Measurements from ENCODE around the gene RNF144A. TPM values are rescaled to one million over a fixed set of nuclear protein-coding genes. Genes with fewer than 3 reads are reported as not detected.
A peak's percentile ranks its signal among the peaks of the same experiment; 100 is the strongest.

RNF144A gene
- total and polyA plus RNA-seq, 10 of the 15 experiments (the other 5 are each of a cell fraction or from before 2014, with no cell fraction given) = 0.02 to 12.1 (median 0.48) TPM; not detected in 1

GRCh38 chr2:6917071-6917760 is at the start of gene RNF144A (continued):
- TF ChIP-seq TCF3 (IDR thresholded peaks at IDR 0.05; ENCODE audit: borderline replicate concordance, insufficient read depth, low read depth, low read length) (no peak), CHD4 (IDR thresholded peaks at IDR 0.05) (no peak), NRF1 (conservative IDR thresholded peaks at IDR 0.05; ENCODE audit: low read depth, low read length) (no peak), SIX5 (IDR thresholded peaks at IDR 0.05; ENCODE audit: low read depth, low read length, severe bottlenecking) (no peak), SRF (IDR thresholded peaks at IDR 0.05; ENCODE audit: low read depth in 2 of 2, low read length in 2 of 2) (no peak), BHLHE40 (IDR thresholded peaks at IDR 0.05; ENCODE audit: borderline replicate concordance in 1 of 2, low read depth in 2 of 2, low read length in 1 of 2) (peak; percentile 45 to 76; a peak in 3 of 4 replicates), YY1 (IDR thresholded peaks at IDR 0.05; ENCODE audit: low read depth, low read length) (peak; percentile 32; the same call in 1 of the 2 replicates), JUND (IDR thresholded peaks at IDR 0.05; ENCODE audit: low read depth, low read length) (no peak), SP1 (IDR thresholded peaks at IDR 0.05; ENCODE audit: low read depth, low read length) (no peak), NFYB (IDR thresholded peaks at IDR 0.05; ENCODE audit: insufficient read depth, low read depth, low read length) (no peak), POLR2AphosphoS2 (IDR thresholded peaks at IDR 0.05; ENCODE audit: low read depth, low read length) (no peak), BACH1 (IDR thresholded peaks at IDR 0.05; ENCODE audit: borderline replicate concordance) (peak; percentile 76; the same call in 1 of the 2 replicates)
- TF ChIP-seq, protein P1, sequence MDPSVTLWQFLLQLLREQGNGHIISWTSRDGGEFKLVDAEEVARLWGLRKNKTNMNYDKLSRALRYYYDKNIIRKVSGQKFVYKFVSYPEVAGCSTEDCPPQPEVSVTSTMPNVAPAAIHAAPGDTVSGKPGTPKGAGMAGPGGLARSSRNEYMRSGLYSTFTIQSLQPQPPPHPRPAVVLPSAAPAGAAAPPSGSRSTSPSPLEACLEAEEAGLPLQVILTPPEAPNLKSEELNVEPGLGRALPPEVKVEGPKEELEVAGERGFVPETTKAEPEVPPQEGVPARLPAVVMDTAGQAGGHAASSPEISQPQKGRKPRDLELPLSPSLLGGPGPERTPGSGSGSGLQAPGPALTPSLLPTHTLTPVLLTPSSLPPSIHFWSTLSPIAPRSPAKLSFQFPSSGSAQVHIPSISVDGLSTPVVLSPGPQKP (IDR thresholded peaks at IDR 0.05; ENCODE audit: low read depth, low read length) = no peak
- TF ChIP-seq, protein P2, sequence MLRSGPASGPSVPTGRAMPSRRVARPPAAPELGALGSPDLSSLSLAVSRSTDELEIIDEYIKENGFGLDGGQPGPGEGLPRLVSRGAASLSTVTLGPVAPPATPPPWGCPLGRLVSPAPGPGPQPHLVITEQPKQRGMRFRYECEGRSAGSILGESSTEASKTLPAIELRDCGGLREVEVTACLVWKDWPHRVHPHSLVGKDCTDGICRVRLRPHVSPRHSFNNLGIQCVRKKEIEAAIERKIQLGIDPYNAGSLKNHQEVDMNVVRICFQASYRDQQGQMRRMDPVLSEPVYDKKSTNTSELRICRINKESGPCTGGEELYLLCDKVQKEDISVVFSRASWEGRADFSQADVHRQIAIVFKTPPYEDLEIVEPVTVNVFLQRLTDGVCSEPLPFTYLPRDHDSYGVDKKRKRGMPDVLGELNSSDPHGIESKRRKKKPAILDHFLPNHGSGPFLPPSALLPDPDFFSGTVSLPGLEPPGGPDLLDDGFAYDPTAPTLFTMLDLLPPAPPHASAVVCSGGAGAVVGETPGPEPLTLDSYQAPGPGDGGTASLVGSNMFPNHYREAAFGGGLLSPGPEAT (IDR thresholded peaks at IDR 0.05; ENCODE audit: low read depth) = no peak
- TF ChIP-seq, protein P3, sequence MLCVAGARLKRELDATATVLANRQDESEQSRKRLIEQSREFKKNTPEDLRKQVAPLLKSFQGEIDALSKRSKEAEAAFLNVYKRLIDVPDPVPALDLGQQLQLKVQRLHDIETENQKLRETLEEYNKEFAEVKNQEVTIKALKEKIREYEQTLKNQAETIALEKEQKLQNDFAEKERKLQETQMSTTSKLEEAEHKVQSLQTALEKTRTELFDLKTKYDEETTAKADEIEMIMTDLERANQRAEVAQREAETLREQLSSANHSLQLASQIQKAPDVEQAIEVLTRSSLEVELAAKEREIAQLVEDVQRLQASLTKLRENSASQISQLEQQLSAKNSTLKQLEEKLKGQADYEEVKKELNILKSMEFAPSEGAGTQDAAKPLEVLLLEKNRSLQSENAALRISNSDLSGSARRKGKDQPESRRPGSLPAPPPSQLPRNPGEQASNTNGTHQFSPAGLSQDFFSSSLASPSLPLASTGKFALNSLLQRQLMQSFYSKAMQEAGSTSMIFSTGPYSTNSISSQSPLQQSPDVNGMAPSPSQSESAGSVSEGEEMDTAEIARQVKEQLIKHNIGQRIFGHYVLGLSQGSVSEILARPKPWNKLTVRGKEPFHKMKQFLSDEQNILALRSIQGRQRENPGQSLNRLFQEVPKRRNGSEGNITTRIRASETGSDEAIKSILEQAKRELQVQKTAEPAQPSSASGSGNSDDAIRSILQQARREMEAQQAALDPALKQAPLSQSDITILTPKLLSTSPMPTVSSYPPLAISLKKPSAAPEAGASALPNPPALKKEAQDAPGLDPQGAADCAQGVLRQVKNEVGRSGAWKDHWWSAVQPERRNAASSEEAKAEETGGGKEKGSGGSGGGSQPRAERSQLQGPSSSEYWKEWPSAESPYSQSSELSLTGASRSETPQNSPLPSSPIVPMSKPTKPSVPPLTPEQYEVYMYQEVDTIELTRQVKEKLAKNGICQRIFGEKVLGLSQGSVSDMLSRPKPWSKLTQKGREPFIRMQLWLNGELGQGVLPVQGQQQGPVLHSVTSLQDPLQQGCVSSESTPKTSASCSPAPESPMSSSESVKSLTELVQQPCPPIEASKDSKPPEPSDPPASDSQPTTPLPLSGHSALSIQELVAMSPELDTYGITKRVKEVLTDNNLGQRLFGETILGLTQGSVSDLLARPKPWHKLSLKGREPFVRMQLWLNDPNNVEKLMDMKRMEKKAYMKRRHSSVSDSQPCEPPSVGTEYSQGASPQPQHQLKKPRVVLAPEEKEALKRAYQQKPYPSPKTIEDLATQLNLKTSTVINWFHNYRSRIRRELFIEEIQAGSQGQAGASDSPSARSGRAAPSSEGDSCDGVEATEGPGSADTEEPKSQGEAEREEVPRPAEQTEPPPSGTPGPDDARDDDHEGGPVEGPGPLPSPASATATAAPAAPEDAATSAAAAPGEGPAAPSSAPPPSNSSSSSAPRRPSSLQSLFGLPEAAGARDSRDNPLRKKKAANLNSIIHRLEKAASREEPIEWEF (IDR thresholded peaks at IDR 0.05; ENCODE audit: insufficient replicate concordance, low read depth, low read length) = no peak
